Keratinocyte (primary cell): Measurements from ENCODE around the gene ARHGEF3. TPM values are rescaled to one million over a fixed set of nuclear protein-coding genes. Genes with fewer than 3 reads are reported as not detected.

Experiments
- DNase-seq: peaks from one replicate; pipeline ENCODE4 v3.0.0-alpha.2; 2011; ENCODE audit warnings: low read depth, missing footprints, low spot score
- FAIRE-seq: peaks from 2 replicates; lab custom pipeline; 2011; peaks lifted over from hg19 to GRCh38; lab: Jason Lieb, UNC
- H2AFZ ChIP-seq: 2 replicates; pipeline ENCODE4 v1.6.0; 2012; ENCODE audit warnings: low read length, control low read depth, inconsistent platforms; ENCODE audit not compliant: control insufficient read depth
- H3K27ac ChIP-seq: 2 replicates; pipeline ENCODE4 v1.5.1; 2011; ENCODE audit warnings: low read length; ENCODE audit not compliant: control insufficient read depth, insufficient read depth
- H3K27me3 ChIP-seq: 3 replicates; pipeline ENCODE4 v1.6.0; 2011; ENCODE audit warnings: low read length; ENCODE audit not compliant: control insufficient read depth, insufficient read depth; ENCODE audit errors: extremely low read depth
- H3K36me3 ChIP-seq, 2 experiments: 2 replicates in 1 of 2; 3 replicates in 1 of 2; pipeline ENCODE4 v1.5.1; 2011; ENCODE audit warnings: low read length in 2 of 2, mild to moderate bottlenecking in 1 of 2; ENCODE audit not compliant: control insufficient read depth in 2 of 2, insufficient read depth in 2 of 2; ENCODE audit errors: extremely low read depth in 1 of 2
- H3K4me1 ChIP-seq: 3 replicates; pipeline ENCODE4 v1.5.1; 2011; ENCODE audit warnings: low read length; ENCODE audit not compliant: control insufficient read depth, insufficient read depth; ENCODE audit errors: extremely low read depth
- H3K4me2 ChIP-seq: 3 replicates; pipeline ENCODE4 v1.6.0; 2011; ENCODE audit warnings: low read depth, low read length; ENCODE audit not compliant: control insufficient read depth, insufficient read depth; ENCODE audit errors: extremely low read depth
- H3K4me3 ChIP-seq, 3 experiments: fragments of 200-600 bp in 1 of 3; sonication (generic) in 1 of 3; 2 replicates in 2 of 3; 3 replicates in 1 of 3; pipeline ENCODE4 v1.5.1; 2011 to 2016; ENCODE audit warnings: low read length in 3 of 3, mild to moderate bottlenecking in 3 of 3, control low read depth in 2 of 3, inconsistent platforms in 1 of 3, low read depth in 1 of 3, mixed read lengths in 1 of 3, mixed run types in 1 of 3, moderate library complexity in 1 of 3; ENCODE audit not compliant: control insufficient read depth in 2 of 3, insufficient read depth in 2 of 3; ENCODE audit errors: extremely low read depth in 1 of 3
- H3K79me2 ChIP-seq: 2 replicates; pipeline ENCODE4 v1.6.0; 2012; ENCODE audit warnings: low read length; ENCODE audit not compliant: control insufficient read depth, insufficient read depth
- H3K9ac ChIP-seq: 3 replicates; pipeline ENCODE4 v1.6.0; 2011; ENCODE audit warnings: low read length; ENCODE audit not compliant: control insufficient read depth, insufficient read depth; ENCODE audit errors: extremely low read depth
- H3K9me1 ChIP-seq: 3 replicates; pipeline ENCODE4 v1.6.0; 2011; ENCODE audit warnings: low read length; ENCODE audit not compliant: control insufficient read depth, insufficient read depth; ENCODE audit errors: extremely low read depth
- H3K9me3 ChIP-seq: 2 replicates; pipeline ENCODE4 v1.5.1; 2012; ENCODE audit warnings: low read depth, low read length; ENCODE audit not compliant: control insufficient read depth
- H4K20me1 ChIP-seq: 3 replicates; pipeline ENCODE4 v1.6.0; 2011; ENCODE audit warnings: low read length; ENCODE audit not compliant: control insufficient read depth, insufficient read depth; ENCODE audit errors: extremely low read depth
- CTCF ChIP-seq, 3 experiments: IDR thresholded peaks in 1 of 3; conservative IDR thresholded peaks in 1 of 3; optimal IDR thresholded peaks in 1 of 3; 2 replicates in 2 of 3; 3 replicates in 1 of 3; pipeline versions ENCODE3 to v1.5.1; 2011; ENCODE audit warnings: low read length in 3 of 3, mild to moderate bottlenecking in 3 of 3, moderate library complexity in 2 of 3, control low read depth in 1 of 3, inconsistent platforms in 1 of 3; ENCODE audit not compliant: insufficient read depth in 2 of 3; ENCODE audit errors: extremely low read depth in 1 of 3
- EZH2 ChIP-seq: IDR thresholded peaks from one replicate; pipeline ENCODE4 v1.6.1; 2012; ENCODE audit warnings: inconsistent platforms, mild to moderate bottlenecking, low read length, moderate library complexity
- dilution Hi-C: fragments of 300-500 bp; cut with MboI; formaldehyde crosslinking; loops from one replicate; pipeline ENCODE4 v1.7.0; 2020; ENCODE audit warnings: low sequenced_read_pairs; ENCODE audit not compliant: extremely low pct_ligation_motif_present
- polyA plus RNA-seq, 5 experiments: library from polyadenylated mRNA; depleted of rRNA in 3 of 5; stranded (reverse) in 3 of 5; stranded (forward) in 1 of 5; unstranded in 1 of 5; fragments of >200 nt; gene quantifications; 1 replicate in 1 of 5; 2 replicates in 3 of 5; 3 replicates in 1 of 5; pipeline versions ENCODE4 v1.2.1 to v1.2.3, GENCODE V29; 2011 to 2012; ENCODE audit warnings: missing spikeins in 2 of 5, low read depth in 1 of 5, low replicate concordance in 1 of 5

The ARHGEF3 gene
- polyA plus RNA-seq, 1 donor (not counting 4 experiments of a cell fraction or from before 2014, with no cell fraction given) = 26.2 TPM

GRCh38 chr3:56700151-56700550 is 101.6 kb downstream of the ARHGEF3 start:
- Histone ChIP-seq H3K27me3 (no peaks in the 10 kb centered on the region), H3K27ac (no peak overlapping the region), H3K4me3 (no peak overlapping the region), H3K9ac (no peak overlapping the region), H3K4me1 (peaks cover 11% of the 10 kb centered on the region), H4K20me1 (no peaks in the 10 kb centered on the region), H2AFZ (peak overlapping the region; percentile 57), H3K36me3 (no peaks in the 10 kb centered on the region), H3K9me3 (no peaks in the 10 kb centered on the region), H3K4me2 (peak overlapping the region; percentile 1), H3K79me2 (no peaks in the 10 kb centered on the region), H3K9me1 (no peaks in the 10 kb centered on the region)
- dilution Hi-C loops = loop anchor here (25.0 kb wide), 1 partner anchor 287 kb away; no protein-coding TSS in a partner anchor
- FAIRE-seq (peak; percentile 60), DNase-seq (no peak)
- no peak for TF ChIP-seq EZH2
- TF ChIP-seq CTCF (optimal IDR thresholded peaks at IDR 0.05 in 1 of 3, IDR thresholded peaks at IDR 0.05 in 1 of 3, conservative IDR thresholded peaks at IDR 0.05 in 1 of 3; ENCODE audit: extremely low read depth in 1 of 3, insufficient read depth in 2 of 3, low read length in 3 of 3) = no peak

GRCh38 chr3:56694867-56695683 is 106.7 kb downstream of the ARHGEF3 start:
- Histone ChIP-seq H3K79me2 (no peaks in the 10 kb centered on the region), H3K9me3 (no peaks in the 10 kb centered on the region), H2AFZ (no peak overlapping the region), H3K9ac (no peak overlapping the region), H3K27ac (no peak overlapping the region), H3K4me2 (no peak overlapping the region), H3K9me1 (no peaks in the 10 kb centered on the region), H3K4me1 (peaks cover 12% of the 10 kb centered on the region), H3K36me3 (no peaks in the 10 kb centered on the region), H3K27me3 (no peaks in the 10 kb centered on the region), H3K4me3 (no peak overlapping the region), H4K20me1 (no peaks in the 10 kb centered on the region)
- no peak for DNase-seq
- TF ChIP-seq CTCF (optimal IDR thresholded peaks at IDR 0.05 in 1 of 3, IDR thresholded peaks at IDR 0.05 in 1 of 3, conservative IDR thresholded peaks at IDR 0.05 in 1 of 3; ENCODE audit: extremely low read depth in 1 of 3, insufficient read depth in 2 of 3, low read length in 3 of 3) (no peak), EZH2 (no peak)
- FAIRE-seq = peak; percentile 67
- dilution Hi-C loops = no loop called here
